ENCODE results near the gene NIPBL. TPM values are rescaled to one million over a fixed set of nuclear protein-coding genes. Genes with fewer than 3 reads are reported as not detected.

NIPBL gene
- total and polyA plus RNA-seq, 2 of the 13 experiments (the other 11 are each of a cell fraction or from before 2014, with no cell fraction given) = 12.3 to 32.3 TPM

DNA sequence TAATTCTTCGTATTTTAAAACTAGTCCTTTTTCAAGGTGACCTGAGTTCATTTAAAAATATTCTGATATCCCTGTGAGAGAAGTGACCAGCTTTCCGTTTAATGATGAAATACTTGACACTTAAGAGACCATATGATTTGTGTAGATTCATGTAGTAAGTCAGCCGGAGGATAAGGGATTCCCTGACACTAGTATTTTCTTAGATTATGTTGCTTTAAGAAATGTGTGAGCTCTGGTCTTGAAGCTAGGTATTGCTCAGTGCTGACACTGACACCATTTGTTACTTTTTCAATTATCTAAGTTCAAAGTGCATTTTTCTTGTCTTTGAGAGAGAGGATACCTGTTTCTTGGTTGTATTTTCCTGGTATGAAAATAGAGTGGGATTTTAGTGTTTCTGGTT lies 4.2 kb downstream of the NIPBL start (continued):
- TF ChIP-seq CREM (IDR thresholded peaks at IDR 0.05) (0 out of 2 replicates have a peak, but pooled peaks have one; percentile 20), CREM (CRISPR knock-in tag; IDR thresholded peaks at IDR 0.05) (no peak), ZNF768 (CRISPR knock-in tag; IDR thresholded peaks at IDR 0.05) (no peak), ZNF652 (CRISPR knock-in tag; IDR thresholded peaks at IDR 0.05; ENCODE audit: borderline replicate concordance, low read depth) (no peak), GATAD1 (CRISPR knock-in tag; IDR thresholded peaks at IDR 0.05) (no peak), HNF4A (CRISPR knock-in tag; IDR thresholded peaks at IDR 0.05) (peak; percentile 64), MBD4 (IDR thresholded peaks at IDR 0.05; ENCODE audit: borderline replicate concordance, low read length) (no peak), ZNF432 (CRISPR knock-in tag; IDR thresholded peaks at IDR 0.05; ENCODE audit: borderline replicate concordance) (no peak), NFYC (CRISPR knock-in tag; IDR thresholded peaks at IDR 0.05) (no peak), ZNF616 (CRISPR knock-in tag; IDR thresholded peaks at IDR 0.05; ENCODE audit: low read depth) (no peak), ZNF773 (CRISPR knock-in tag; IDR thresholded peaks at IDR 0.05; ENCODE audit: borderline replicate concordance) (no peak), TARDBP (CRISPR knock-in tag; IDR thresholded peaks at IDR 0.05) (no peak), MAF1 (CRISPR knock-in tag; IDR thresholded peaks at IDR 0.05; ENCODE audit: borderline replicate concordance) (no peak), CEBPB (IDR thresholded peaks at IDR 0.05; ENCODE audit: borderline replicate concordance, low read depth, low read length) (0 out of 2 replicates have a peak, but pooled peaks have one; percentile 1), TOPORS (CRISPR knock-in tag; IDR thresholded peaks at IDR 0.05) (no peak), ZNF720 (CRISPR knock-in tag; IDR thresholded peaks at IDR 0.05) (no peak), MIXL1 (CRISPR knock-in tag; IDR thresholded peaks at IDR 0.05) (peak; percentile 64; the same call in 1 of the 2 replicates)
- TF ChIP-seq, protein P1, sequence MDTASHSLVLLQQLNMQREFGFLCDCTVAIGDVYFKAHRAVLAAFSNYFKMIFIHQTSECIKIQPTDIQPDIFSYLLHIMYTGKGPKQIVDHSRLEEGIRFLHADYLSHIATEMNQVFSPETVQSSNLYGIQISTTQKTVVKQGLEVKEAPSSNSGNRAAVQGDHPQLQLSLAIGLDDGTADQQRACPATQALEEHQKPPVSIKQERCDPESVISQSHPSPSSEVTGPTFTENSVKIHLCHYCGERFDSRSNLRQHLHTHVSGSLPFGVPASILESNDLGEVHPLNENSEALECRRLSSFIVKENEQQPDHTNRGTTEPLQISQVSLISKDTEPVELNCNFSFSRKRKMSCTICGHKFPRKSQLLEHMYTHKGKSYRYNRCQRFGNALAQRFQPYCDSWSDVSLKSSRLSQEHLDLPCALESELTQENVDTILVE (CRISPR knock-in tag; IDR thresholded peaks at IDR 0.05) = no peak

All from HepG2 (cell line).